GM11168 (cell line): Measurements from ENCODE around the gene SLC25A30.
"Not testable (repeated sequence)": the region's sequence is repeated elsewhere in the genome, so short reads cannot be mapped to it uniquely, and the experiment has no call there.

Source experiments
- in situ Hi-C: fragments of 300-500 bp; cut with MboI; formaldehyde crosslinking; loops from one replicate; pipeline ENCODE4 v1.12.0; 2022; ENCODE audit warnings: low sequenced_read_pairs; ENCODE audit not compliant: unreplicated experiment

The SLC25A30 gene

GRCh38 chr13:45393941-45394570 is 24.1 kb downstream of the SLC25A30 start:
- in situ Hi-C loops, result no loop called here

- in situ Hi-C loops, result no loop called here
Measured at GRCh38 chr13:45392811-45393210, 25.4 kb downstream of the SLC25A30 start.

GRCh38 chr13:45391926-45392325 is 26.2 kb downstream of the SLC25A30 start:
- in situ Hi-C loops, result no loop called here

GRCh38 chr13:45391128-45391527 is 27.0 kb downstream of the SLC25A30 start:
- in situ Hi-C loops, result not testable (repeated sequence)

GRCh38 chr13:45390348-45390747 is 27.8 kb downstream of the SLC25A30 start:
- in situ Hi-C loops, result not testable (repeated sequence)

GRCh38 chr13:45388664-45389063 is 29.5 kb downstream of the SLC25A30 start:
- in situ Hi-C loops, result no loop called here

- in situ Hi-C loops, result not testable (repeated sequence)
Measured at GRCh38 chr13:45386892-45387575, 31.1 kb downstream of the SLC25A30 start.

GRCh38 chr13:45385907-45386553 is 32.1 kb downstream of the SLC25A30 start:
- in situ Hi-C loops, result no loop called here

GRCh38 chr13:45385320-45385719 is 32.9 kb downstream of the SLC25A30 start:
- in situ Hi-C loops, result no loop called here

GRCh38 chr13:45384474-45385174 is 33.5 kb downstream of the SLC25A30 start:
- in situ Hi-C loops, result no loop called here

GRCh38 chr13:45382739-45383138 is 35.4 kb downstream of the SLC25A30 start:
- in situ Hi-C loops, result not testable (repeated sequence)

- in situ Hi-C loops, result no loop called here
Measured at GRCh38 chr13:45381196-45381595, 37.0 kb downstream of the SLC25A30 start.

GRCh38 chr13:45380708-45381107 is 37.5 kb downstream of the SLC25A30 start:
- in situ Hi-C loops, result not testable (repeated sequence)

- in situ Hi-C loops, result not testable (repeated sequence)
Measured at GRCh38 chr13:45379516-45379915, 38.7 kb downstream of the SLC25A30 start.

GRCh38 chr13:45378786-45379185 is 39.4 kb downstream of the SLC25A30 start:
- in situ Hi-C loops, result not testable (repeated sequence)

- in situ Hi-C loops, result not testable (repeated sequence)
Measured at GRCh38 chr13:45377314-45377713, 40.9 kb downstream of the SLC25A30 start.

GRCh38 chr13:45376651-45377050 is 41.5 kb downstream of the SLC25A30 start:
- in situ Hi-C loops, result not testable (repeated sequence)

GRCh38 chr13:45374917-45375316 is 43.3 kb downstream of the SLC25A30 start:
- in situ Hi-C loops, result loop anchor here (25.0 kb wide), 1 partner anchor 112 kb away; no protein-coding TSS in a partner anchor

- in situ Hi-C loops, result loop anchor here (25.0 kb wide), 1 partner anchor 114 kb away; no protein-coding TSS in a partner anchor
Measured at GRCh38 chr13:45373162-45373547, 45.0 kb downstream of the SLC25A30 start.
